ENCODE data around the gene ACOT11.
A peak's percentile ranks its signal among the peaks of the same experiment; 100 is the strongest.

The ACOT11 gene

DNA sequence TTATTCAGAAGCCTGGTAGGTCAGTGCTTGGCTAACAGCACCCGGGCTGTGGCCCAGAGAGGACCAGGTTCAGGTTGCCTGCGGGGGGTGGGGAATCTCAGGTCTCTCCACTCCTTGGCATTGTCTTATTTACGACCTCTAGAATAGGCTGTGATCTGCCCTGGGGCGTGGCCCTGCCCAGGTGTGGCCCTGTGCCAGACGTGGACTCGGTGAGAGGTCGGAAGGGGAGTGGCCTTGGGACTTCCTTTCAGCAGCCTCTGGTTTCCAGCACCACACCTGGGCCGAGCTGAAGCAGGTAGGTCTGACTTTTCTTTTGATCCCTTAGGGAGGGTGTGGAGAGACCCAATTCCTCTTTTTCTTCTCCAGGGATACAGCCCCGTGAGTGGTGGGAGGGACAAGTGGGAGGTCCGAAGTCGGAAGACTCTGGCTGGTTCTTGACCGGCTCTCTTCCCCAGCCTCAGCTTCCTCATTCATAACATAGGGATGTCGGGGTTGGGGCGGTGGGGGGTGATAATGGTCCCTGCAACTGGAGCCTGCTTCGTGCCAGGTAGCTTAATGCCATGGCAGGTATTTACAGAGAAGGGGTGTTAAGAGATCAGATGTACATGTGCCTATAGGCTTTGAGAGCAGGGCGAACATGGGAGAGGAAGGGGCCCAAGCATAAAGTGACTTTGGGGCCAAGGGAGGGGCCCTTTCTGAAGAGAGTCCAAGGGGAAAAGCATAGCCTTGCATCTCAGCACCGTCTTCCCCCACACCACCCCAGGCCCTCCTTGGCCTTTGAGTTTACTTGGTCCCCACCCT, 16.5 kb downstream of the ACOT11 start:
- peak overlapping the region; percentile 78 for H3K27ac ChIP-seq (ENCODE audit: low read depth, low read length)
- H3K9me3 ChIP-seq (ENCODE audit: control insufficient read depth in 1 of 2, low read length in 2 of 2) = no peaks in the 10 kb centered on the region
- peak overlapping the region; percentile 76 to 77 for H3K4me3 ChIP-seq (ENCODE audit: low read depth in 1 of 2, low read length in 2 of 2)
- H3K9ac ChIP-seq (ENCODE audit: low read depth in 1 of 2, low read length in 2 of 2) = peak overlapping the region; percentile 72 to 89
- H3K27me3 ChIP-seq (ENCODE audit: control insufficient read depth in 1 of 2, insufficient read depth in 2 of 2, low read length in 2 of 2) = no peaks in the 10 kb centered on the region
- H3K4me1 ChIP-seq (ENCODE audit: control insufficient read depth in 1 of 2, insufficient read depth in 2 of 2, low read length in 2 of 2) = peaks cover 16 to 22% of the 10 kb centered on the region in 2 donors
- H3K36me3 ChIP-seq (ENCODE audit: control insufficient read depth in 1 of 2, insufficient read depth in 2 of 2, low read length in 2 of 2) = peaks cover 0 to 8% of the 10 kb centered on the region in 2 donors

DNA sequence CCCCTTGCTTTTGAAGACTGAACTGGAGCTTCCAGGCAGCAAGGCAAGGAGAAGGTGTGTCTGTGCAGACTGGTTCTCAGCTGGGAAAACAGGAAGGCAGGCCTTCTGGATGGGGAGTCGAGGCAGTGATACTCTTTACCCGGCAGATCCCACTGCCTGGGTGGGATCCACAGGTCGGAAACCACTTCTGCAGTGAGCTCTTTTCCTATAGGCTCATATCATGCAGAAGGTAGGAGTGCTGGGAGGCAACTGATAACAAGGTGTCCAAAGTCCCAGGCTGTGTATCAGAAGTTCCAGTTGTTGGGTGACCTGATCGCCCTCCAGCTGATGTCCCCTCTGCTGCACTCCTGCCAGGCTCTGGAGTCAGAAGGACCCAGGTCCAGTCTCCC, 17.1 kb downstream of the ACOT11 start:
- H3K4me1 ChIP-seq (ENCODE audit: control insufficient read depth in 1 of 2, insufficient read depth in 2 of 2, low read length in 2 of 2) = peaks cover 16 to 22% of the 10 kb centered on the region in 2 donors
- no peaks in the 10 kb centered on the region for H3K9me3 ChIP-seq (ENCODE audit: control insufficient read depth in 1 of 2, low read length in 2 of 2)
- no peaks in the 10 kb centered on the region for H3K27me3 ChIP-seq (ENCODE audit: control insufficient read depth in 1 of 2, insufficient read depth in 2 of 2, low read length in 2 of 2)
- peaks cover 0 to 14% of the 10 kb centered on the region in 2 donors for H3K36me3 ChIP-seq (ENCODE audit: control insufficient read depth in 1 of 2, insufficient read depth in 2 of 2, low read length in 2 of 2)
- H3K9ac ChIP-seq (ENCODE audit: low read depth in 1 of 2, low read length in 2 of 2) = peak overlapping the region; percentile 72 to 89
- H3K4me3 ChIP-seq (ENCODE audit: low read depth in 1 of 2, low read length in 2 of 2) = peak overlapping the region; percentile 76 to 77
- peak overlapping the region; percentile 78 for H3K27ac ChIP-seq (ENCODE audit: low read depth, low read length)

DNA sequence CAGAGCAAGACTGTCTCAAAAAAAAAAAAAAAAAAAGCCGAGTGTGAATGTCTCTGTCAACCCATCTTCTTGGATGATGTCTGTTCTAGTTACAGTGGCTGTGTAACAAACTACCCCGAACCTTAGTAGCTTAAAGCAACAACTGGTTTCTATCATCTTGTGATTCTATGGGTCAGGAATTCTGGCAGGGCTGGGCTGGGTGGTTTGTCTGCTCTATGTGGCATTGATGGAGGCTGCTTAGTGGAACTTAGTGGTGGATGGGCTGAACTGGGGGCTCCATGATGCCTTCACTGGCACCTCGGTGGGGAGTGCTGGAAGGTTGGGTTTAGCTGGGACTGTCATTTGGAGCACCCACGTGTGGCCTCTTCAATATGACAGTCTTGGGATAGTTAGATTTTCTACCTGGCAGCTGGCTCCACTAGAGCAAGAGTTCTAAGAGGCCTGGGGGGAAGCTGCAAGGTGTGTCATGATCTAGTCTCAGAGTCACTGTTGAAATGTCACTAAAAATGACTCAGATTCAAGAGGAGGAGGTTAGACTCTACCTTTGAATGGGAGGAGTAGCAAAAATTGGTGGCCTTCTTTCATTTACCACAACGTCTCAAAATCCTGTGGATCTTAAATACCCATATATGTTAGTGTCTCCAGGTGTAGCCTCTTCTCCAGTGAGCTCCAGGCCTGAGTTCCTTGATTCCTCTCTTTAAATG, 18.6 kb downstream of the ACOT11 start:
- Histone ChIP-seq H3K9me3 (ENCODE audit: control insufficient read depth in 1 of 2, low read length in 2 of 2) (no peaks in the 10 kb centered on the region), H3K36me3 (ENCODE audit: control insufficient read depth in 1 of 2, insufficient read depth in 2 of 2, low read length in 2 of 2) (peaks cover 0 to 23% of the 10 kb centered on the region in 2 donors), H3K9ac (ENCODE audit: low read depth in 1 of 2, low read length in 2 of 2) (no peak overlapping the region), H3K4me3 (ENCODE audit: low read depth in 1 of 2, low read length in 2 of 2) (peak overlapping the region in 1 of 2 donors; percentile 8), H3K4me1 (ENCODE audit: control insufficient read depth in 1 of 2, insufficient read depth in 2 of 2, low read length in 2 of 2) (peaks cover 21 to 22% of the 10 kb centered on the region in 2 donors), H3K27me3 (ENCODE audit: control insufficient read depth in 1 of 2, insufficient read depth in 2 of 2, low read length in 2 of 2) (no peaks in the 10 kb centered on the region), H3K27ac (ENCODE audit: low read depth, low read length) (no peak overlapping the region)

DNA sequence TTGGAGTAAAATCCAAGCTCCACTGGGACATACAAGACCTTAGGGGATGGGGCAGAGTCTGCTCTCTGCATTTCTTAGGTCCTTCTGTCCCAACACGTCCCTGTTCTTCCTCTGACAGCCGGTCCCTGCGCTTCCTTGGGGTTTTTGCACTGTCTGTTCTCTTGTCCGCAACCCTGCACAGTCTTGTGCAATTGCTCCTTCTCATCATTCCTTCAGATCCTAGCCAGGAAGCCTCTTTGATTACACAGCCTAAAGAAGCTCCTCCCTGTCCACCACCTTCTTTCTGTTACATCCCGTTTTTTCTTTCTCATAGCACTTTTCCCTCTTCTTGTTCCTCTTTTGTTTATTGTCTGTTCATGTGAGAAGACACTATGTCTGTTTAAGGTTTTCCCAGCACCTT, 19.9 kb downstream of the ACOT11 start:
- Histone ChIP-seq H3K27me3 (ENCODE audit: control insufficient read depth in 1 of 2, insufficient read depth in 2 of 2, low read length in 2 of 2) (no peaks in the 10 kb centered on the region), H3K4me3 (ENCODE audit: low read depth in 1 of 2, low read length in 2 of 2) (no peak overlapping the region), H3K9ac (ENCODE audit: low read depth in 1 of 2, low read length in 2 of 2) (no peak overlapping the region), H3K4me1 (ENCODE audit: control insufficient read depth in 1 of 2, insufficient read depth in 2 of 2, low read length in 2 of 2) (peaks cover 21 to 22% of the 10 kb centered on the region in 2 donors), H3K36me3 (ENCODE audit: control insufficient read depth in 1 of 2, insufficient read depth in 2 of 2, low read length in 2 of 2) (peaks cover 0 to 25% of the 10 kb centered on the region in 2 donors), H3K9me3 (ENCODE audit: control insufficient read depth in 1 of 2, low read length in 2 of 2) (no peaks in the 10 kb centered on the region), H3K27ac (ENCODE audit: low read depth, low read length) (no peak overlapping the region)

DNA sequence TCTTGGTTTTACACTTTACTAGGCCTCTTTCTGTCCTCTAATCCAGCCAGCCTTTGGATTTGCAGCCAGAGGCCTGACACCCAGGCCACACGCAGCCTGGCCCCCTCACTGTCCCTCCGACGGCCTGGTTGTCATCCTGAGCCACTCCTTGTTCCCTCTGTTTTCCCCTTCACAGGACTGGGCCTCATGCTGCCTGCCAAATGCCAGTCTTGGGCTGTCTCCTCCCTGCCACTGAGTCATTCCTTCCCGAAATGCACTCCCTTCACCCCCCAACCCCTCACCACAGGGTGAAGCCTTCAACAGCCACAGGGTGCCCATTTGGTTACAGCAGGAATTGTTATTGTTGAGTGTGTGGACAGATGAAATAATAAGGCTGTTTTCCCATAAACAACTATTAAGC, 21.3 kb downstream of the ACOT11 start:
- H3K36me3 ChIP-seq (ENCODE audit: control insufficient read depth in 1 of 2, insufficient read depth in 2 of 2, low read length in 2 of 2) = peaks cover 0 to 27% of the 10 kb centered on the region in 2 donors
- H3K4me1 ChIP-seq (ENCODE audit: control insufficient read depth in 1 of 2, insufficient read depth in 2 of 2, low read length in 2 of 2) = peaks cover 21 to 22% of the 10 kb centered on the region in 2 donors
- no peak overlapping the region for H3K4me3 ChIP-seq (ENCODE audit: low read depth in 1 of 2, low read length in 2 of 2)
- H3K27me3 ChIP-seq (ENCODE audit: control insufficient read depth in 1 of 2, insufficient read depth in 2 of 2, low read length in 2 of 2) = no peaks in the 10 kb centered on the region
- no peak overlapping the region for H3K27ac ChIP-seq (ENCODE audit: low read depth, low read length)
- H3K9ac ChIP-seq (ENCODE audit: low read depth in 1 of 2, low read length in 2 of 2) = no peak overlapping the region
- H3K9me3 ChIP-seq (ENCODE audit: control insufficient read depth in 1 of 2, low read length in 2 of 2) = no peaks in the 10 kb centered on the region

DNA sequence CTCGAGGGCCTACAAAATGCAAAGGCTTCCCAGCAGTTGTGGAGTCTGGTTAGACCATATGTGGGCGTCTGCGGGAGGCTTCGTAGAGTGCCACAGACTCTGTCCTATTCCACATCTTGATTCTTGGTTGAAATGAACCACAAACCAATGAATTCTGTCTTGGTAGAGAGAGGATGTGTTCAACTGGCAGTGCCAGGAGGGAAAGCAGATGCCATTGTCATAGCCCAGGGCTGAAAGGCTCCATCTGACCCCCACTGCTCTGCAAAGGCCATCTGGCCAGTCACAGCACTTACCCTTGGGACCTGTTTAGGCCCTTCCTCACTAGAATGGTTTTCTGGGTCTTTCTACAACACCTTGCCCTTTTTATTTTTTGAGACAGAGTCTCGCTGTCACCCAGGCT, 22.1 kb downstream of the ACOT11 start:
- no peaks in the 10 kb centered on the region for H3K9me3 ChIP-seq (ENCODE audit: control insufficient read depth in 1 of 2, low read length in 2 of 2)
- peaks cover 0 to 32% of the 10 kb centered on the region in 2 donors for H3K36me3 ChIP-seq (ENCODE audit: control insufficient read depth in 1 of 2, insufficient read depth in 2 of 2, low read length in 2 of 2)
- no peak overlapping the region for H3K4me3 ChIP-seq (ENCODE audit: low read depth in 1 of 2, low read length in 2 of 2)
- peaks cover 21 to 22% of the 10 kb centered on the region in 2 donors for H3K4me1 ChIP-seq (ENCODE audit: control insufficient read depth in 1 of 2, insufficient read depth in 2 of 2, low read length in 2 of 2)
- no peaks in the 10 kb centered on the region for H3K27me3 ChIP-seq (ENCODE audit: control insufficient read depth in 1 of 2, insufficient read depth in 2 of 2, low read length in 2 of 2)
- no peak overlapping the region for H3K27ac ChIP-seq (ENCODE audit: low read depth, low read length)
- H3K9ac ChIP-seq (ENCODE audit: low read depth in 1 of 2, low read length in 2 of 2) = no peak overlapping the region

DNA sequence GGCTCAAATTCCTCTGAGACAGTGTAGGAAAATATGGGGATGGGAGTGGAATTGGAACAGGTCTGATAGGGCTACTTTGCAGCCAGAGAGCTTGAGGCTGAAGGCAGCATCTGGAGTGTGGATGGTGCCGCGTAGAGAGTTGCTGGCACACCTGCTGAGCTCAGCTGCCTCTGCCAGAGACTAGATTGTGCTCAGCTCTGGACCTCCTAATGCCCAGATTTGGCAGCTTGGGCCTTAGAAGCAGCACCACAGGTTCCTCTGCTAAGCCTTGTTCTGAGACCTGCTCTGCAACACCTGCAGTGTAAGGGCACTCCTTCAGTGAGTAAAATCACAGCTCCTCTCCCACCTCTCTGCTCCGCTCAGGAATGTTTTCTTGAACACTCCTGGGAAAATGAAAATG, 23.3 kb downstream of the ACOT11 start:
- no peak overlapping the region for H3K27ac ChIP-seq (ENCODE audit: low read depth, low read length)
- H3K4me3 ChIP-seq (ENCODE audit: low read depth in 1 of 2, low read length in 2 of 2) = no peak overlapping the region
- H3K36me3 ChIP-seq (ENCODE audit: control insufficient read depth in 1 of 2, insufficient read depth in 2 of 2, low read length in 2 of 2) = peaks cover 0 to 35% of the 10 kb centered on the region in 2 donors
- no peak overlapping the region for H3K9ac ChIP-seq (ENCODE audit: low read depth in 1 of 2, low read length in 2 of 2)
- H3K27me3 ChIP-seq (ENCODE audit: control insufficient read depth in 1 of 2, insufficient read depth in 2 of 2, low read length in 2 of 2) = no peaks in the 10 kb centered on the region
- H3K4me1 ChIP-seq (ENCODE audit: control insufficient read depth in 1 of 2, insufficient read depth in 2 of 2, low read length in 2 of 2) = peaks cover 14 to 18% of the 10 kb centered on the region in 2 donors
- no peaks in the 10 kb centered on the region for H3K9me3 ChIP-seq (ENCODE audit: control insufficient read depth in 1 of 2, low read length in 2 of 2)

DNA sequence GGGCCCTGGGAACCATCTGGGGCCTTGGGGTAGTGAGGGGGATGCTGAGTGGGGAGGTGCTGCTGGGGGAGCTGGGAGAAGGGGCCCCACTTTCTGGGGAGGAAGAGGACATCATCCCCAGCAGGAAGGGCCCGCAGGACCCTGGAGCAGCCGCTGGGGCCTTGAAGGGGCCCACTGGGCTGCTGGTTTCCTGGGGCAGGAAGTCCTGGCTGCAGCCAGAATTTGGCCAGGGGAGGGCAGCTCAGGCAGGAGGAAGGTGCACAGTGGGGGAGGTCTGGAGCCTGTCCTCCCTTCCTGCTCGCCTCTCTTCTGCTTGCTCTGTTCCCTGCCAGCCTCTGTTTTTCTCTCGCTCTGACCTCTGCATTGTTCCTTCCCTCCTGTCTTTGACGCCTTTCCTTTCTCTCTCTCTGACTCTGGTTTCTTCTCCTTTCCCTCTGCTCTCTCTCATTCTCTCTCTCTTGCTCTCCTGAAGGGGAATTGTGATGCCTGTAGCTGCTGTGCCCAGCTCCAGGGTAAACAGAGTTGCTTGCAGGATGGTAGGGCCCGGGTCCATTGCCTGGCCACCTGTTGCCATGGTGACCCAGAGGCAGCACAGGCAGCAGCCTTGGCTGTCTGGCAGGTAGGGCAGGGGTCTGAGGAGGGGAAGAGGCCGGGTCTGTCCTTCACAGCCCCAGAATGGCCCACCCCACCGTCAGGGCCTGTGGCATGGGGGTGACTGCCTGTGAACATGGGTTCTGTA, 23.9 kb downstream of the ACOT11 start:
- no peak overlapping the region for H3K9ac ChIP-seq (ENCODE audit: low read depth in 1 of 2, low read length in 2 of 2)
- H3K4me1 ChIP-seq (ENCODE audit: control insufficient read depth in 1 of 2, insufficient read depth in 2 of 2, low read length in 2 of 2) = peaks cover 10 to 13% of the 10 kb centered on the region in 2 donors
- H3K36me3 ChIP-seq (ENCODE audit: control insufficient read depth in 1 of 2, insufficient read depth in 2 of 2, low read length in 2 of 2) = peaks cover 0 to 35% of the 10 kb centered on the region in 2 donors
- H3K27me3 ChIP-seq (ENCODE audit: control insufficient read depth in 1 of 2, insufficient read depth in 2 of 2, low read length in 2 of 2) = no peaks in the 10 kb centered on the region
- H3K9me3 ChIP-seq (ENCODE audit: control insufficient read depth in 1 of 2, low read length in 2 of 2) = no peaks in the 10 kb centered on the region
- H3K27ac ChIP-seq (ENCODE audit: low read depth, low read length) = no peak overlapping the region
- H3K4me3 ChIP-seq (ENCODE audit: low read depth in 1 of 2, low read length in 2 of 2) = no peak overlapping the region

DNA sequence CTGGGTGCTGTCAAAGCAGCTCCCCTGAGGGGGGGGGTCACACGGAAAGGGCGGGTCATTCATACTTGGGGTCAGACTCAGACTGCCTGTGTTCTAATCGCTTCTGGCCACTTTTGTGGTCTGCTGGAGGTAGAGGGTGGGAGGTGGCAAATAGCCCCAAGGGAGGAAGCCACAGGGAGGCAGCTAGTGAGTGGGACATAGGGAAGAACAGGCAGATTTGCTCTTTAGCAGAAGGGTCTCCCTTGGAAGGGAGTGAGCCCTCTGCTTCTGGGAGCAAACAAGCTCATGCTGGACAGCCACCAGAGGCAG, 24.5 kb downstream of the ACOT11 start:
- peaks cover 7 to 11% of the 10 kb centered on the region in 2 donors for H3K4me1 ChIP-seq (ENCODE audit: control insufficient read depth in 1 of 2, insufficient read depth in 2 of 2, low read length in 2 of 2)
- H3K4me3 ChIP-seq (ENCODE audit: low read depth in 1 of 2, low read length in 2 of 2) = no peak overlapping the region
- no peaks in the 10 kb centered on the region for H3K27me3 ChIP-seq (ENCODE audit: control insufficient read depth in 1 of 2, insufficient read depth in 2 of 2, low read length in 2 of 2)
- H3K36me3 ChIP-seq (ENCODE audit: control insufficient read depth in 1 of 2, insufficient read depth in 2 of 2, low read length in 2 of 2) = peaks cover 0 to 33% of the 10 kb centered on the region in 2 donors
- no peak overlapping the region for H3K27ac ChIP-seq (ENCODE audit: low read depth, low read length)
- no peak overlapping the region for H3K9ac ChIP-seq (ENCODE audit: low read depth in 1 of 2, low read length in 2 of 2)
- H3K9me3 ChIP-seq (ENCODE audit: control insufficient read depth in 1 of 2, low read length in 2 of 2) = no peaks in the 10 kb centered on the region

Data from duodenal mucosa (tissue), 2 donors.